Left ventricle myocardium inferior (tissue), 1 donor: ENCODE measurements around the gene OR9A2. TPM values are rescaled to one million over a fixed set of nuclear protein-coding genes. Genes with fewer than 3 reads are reported as not detected.
"Not testable (repeated sequence)": the region's sequence is repeated elsewhere in the genome, so short reads cannot be mapped to it uniquely, and the experiment has no call there.

Experiments
- DNase-seq: peaks from one replicate; pipeline ENCODE4 v3.0.0-alpha.2; 2020
- H3K27ac ChIP-seq: fragments of 200-600 bp; replicated peaks from 2 replicates; pipeline ENCODE4 v1.8.0; 2021
- H3K27me3 ChIP-seq: fragments of 200-600 bp; 2 replicates; pipeline ENCODE4 v1.8.0; 2021; ENCODE audit warnings: low read depth
- H3K36me3 ChIP-seq: fragments of 200-600 bp; 2 replicates; pipeline ENCODE4 v1.8.0; 2021
- H3K4me1 ChIP-seq: fragments of 200-600 bp; 2 replicates; pipeline ENCODE4 v1.8.0; 2021
- H3K4me3 ChIP-seq: fragments of 200-600 bp; 2 replicates; pipeline ENCODE4 v1.8.0; 2021; ENCODE audit warnings: mild to moderate bottlenecking, moderate library complexity
- H3K9me3 ChIP-seq: fragments of 200-600 bp; replicated peaks from 2 replicates; pipeline ENCODE4 v1.8.0; 2021
- intact Hi-C: fragments of 100-400 bp; cut with micrococcal nuclease; formaldehyde crosslinking; loops from one replicate; pipeline ENCODE4 v1.11.0; 2022
- total RNA-seq: library from RNA; stranded (reverse); fragmentation: NEBNext Ultra II Directional; extraction: Animal tissue kit (Norgen Biotek cat#: 25700); gene quantifications from one replicate; pipeline ENCODE4 v1.2.1, GENCODE V29; 2021
- TF ChIP-seq, protein P1 (sequence below): fragments of 200-600 bp; IDR thresholded peaks from 2 replicates; pipeline ENCODE4 v1.8.0; 2021; ENCODE audit warnings: antibody characterized with exemption, mild to moderate bottlenecking, borderline replicate concordance
- donor health status: DM: no; HTN: yes; CAD: no; lungs with severe emphysema.

OR9A2 gene
- total RNA-seq, 1 donor from 2014 or later: not detected

DNA sequence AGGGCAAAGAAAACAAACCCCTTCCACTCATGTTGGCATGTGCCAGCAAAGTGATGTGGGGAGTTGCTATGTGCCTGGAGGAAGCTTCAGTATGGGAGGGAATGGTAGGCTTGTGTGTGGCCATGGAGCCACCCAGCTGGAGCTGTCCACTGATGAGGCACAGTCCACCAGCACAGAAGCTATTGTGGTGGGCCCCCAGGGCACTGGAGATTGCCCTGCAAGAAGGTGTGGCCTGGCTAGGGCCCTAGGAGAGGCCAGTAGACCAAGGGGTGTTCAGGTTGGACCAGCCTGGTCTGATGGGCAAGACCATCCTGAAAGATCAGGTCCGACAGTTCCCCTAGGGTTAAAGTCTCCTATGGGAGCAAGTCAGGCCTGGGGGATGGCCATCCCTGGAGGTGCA is 42.6 kb downstream of the OR9A2 start:
- H3K9me3 ChIP-seq: peaks cover 28% of the 10 kb centered on the region
- TF ChIP-seq, protein P1, sequence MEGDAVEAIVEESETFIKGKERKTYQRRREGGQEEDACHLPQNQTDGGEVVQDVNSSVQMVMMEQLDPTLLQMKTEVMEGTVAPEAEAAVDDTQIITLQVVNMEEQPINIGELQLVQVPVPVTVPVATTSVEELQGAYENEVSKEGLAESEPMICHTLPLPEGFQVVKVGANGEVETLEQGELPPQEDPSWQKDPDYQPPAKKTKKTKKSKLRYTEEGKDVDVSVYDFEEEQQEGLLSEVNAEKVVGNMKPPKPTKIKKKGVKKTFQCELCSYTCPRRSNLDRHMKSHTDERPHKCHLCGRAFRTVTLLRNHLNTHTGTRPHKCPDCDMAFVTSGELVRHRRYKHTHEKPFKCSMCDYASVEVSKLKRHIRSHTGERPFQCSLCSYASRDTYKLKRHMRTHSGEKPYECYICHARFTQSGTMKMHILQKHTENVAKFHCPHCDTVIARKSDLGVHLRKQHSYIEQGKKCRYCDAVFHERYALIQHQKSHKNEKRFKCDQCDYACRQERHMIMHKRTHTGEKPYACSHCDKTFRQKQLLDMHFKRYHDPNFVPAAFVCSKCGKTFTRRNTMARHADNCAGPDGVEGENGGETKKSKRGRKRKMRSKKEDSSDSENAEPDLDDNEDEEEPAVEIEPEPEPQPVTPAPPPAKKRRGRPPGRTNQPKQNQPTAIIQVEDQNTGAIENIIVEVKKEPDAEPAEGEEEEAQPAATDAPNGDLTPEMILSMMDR: no peak
- H3K4me3 ChIP-seq: no peak overlapping the region
- no peaks in the 10 kb centered on the region for H3K27me3 ChIP-seq
- H3K4me1 ChIP-seq: no peaks in the 10 kb centered on the region
- H3K36me3 ChIP-seq: no peaks in the 10 kb centered on the region
- DNase-seq: no peak
- intact Hi-C loops: no loop called here
- H3K27ac ChIP-seq: no peak overlapping the region

DNA sequence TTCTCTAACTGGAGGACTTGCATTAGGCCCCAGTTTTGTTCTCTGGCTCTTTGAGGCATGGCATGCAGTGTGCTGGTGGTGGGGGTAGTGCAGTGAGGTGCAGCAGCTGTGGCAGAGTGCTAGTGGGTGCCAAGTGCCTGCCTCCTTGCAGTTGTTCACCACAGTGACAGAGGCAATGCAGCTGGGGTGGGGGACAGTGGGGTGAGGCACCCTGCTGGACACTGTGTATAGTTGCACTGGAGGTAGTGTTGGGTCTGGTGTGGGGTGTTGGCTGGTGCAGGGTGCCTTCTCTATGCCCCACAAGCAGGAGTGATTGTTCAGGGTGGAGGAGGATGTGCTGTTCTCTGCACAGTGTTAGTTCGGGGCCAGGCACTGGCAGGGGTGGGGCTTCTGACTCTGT is 43.1 kb downstream of the OR9A2 start:
- H3K4me3 ChIP-seq: no peak overlapping the region
- intact Hi-C loops: no loop called here
- H3K27me3 ChIP-seq: no peaks in the 10 kb centered on the region
- TF ChIP-seq, protein P1: no peak
- H3K36me3 ChIP-seq: no peaks in the 10 kb centered on the region
- H3K9me3 ChIP-seq: peaks cover 33% of the 10 kb centered on the region
- no peak for DNase-seq
- no peak overlapping the region for H3K27ac ChIP-seq
- H3K4me1 ChIP-seq: no peaks in the 10 kb centered on the region

DNA sequence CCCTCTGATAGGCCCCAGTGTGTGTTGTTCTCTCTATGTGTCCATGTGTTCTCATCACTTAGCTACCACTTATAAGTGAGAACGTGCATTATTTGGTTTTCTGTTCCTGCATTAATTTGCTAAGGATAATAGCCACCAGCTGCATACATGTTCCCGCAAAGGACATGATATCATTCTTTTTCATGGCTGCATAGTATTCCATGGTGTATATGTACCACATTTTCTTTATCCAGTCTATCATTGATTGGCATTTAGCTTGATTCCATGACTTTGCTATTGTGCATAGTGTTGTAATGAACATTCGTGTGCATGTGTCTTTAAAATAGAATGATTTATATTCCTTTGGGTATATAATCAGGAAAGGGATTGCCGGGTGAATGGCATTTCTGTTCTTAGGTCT is 48.5 kb downstream of the OR9A2 start:
- DNase-seq, H3K36me3 ChIP-seq, H3K27me3 ChIP-seq, H3K4me1 ChIP-seq, H3K27ac ChIP-seq, intact Hi-C loops, H3K4me3 ChIP-seq: not testable (repeated sequence)
- H3K9me3 ChIP-seq: peaks cover 41% of the 10 kb centered on the region

Other genes starting within 250 kb of the OR9A2 start
- gene EPHB6, start 172.1 kb downstream of the OR9A2 start, total RNA-seq: 4.4 TPM
- gene TRPV6, start 141.4 kb downstream of the OR9A2 start, total RNA-seq: not detected
- not detected for gene TRPV5, start 93.4 kb downstream of the OR9A2 start, total RNA-seq
- gene LLCFC1, start 87.6 kb downstream of the OR9A2 start, total RNA-seq: not detected
- gene KEL, start 64.8 kb downstream of the OR9A2 start, total RNA-seq: 0.38 TPM
- gene OR6V1, start 25.2 kb upstream of the OR9A2 start, total RNA-seq: not detected
- not detected for gene PIP, start 104.9 kb upstream of the OR9A2 start, total RNA-seq
- gene TAS2R39, start 156.3 kb upstream of the OR9A2 start, total RNA-seq: not detected
- not detected for gene TAS2R40, start 194.9 kb upstream of the OR9A2 start, total RNA-seq
- gene GSTK1, start 236.3 kb upstream of the OR9A2 start, total RNA-seq: 291 TPM